H9 (cell line): ENCODE data around the gene VTI1B. TPM values are rescaled to one million over a fixed set of nuclear protein-coding genes. Genes with fewer than 3 reads are reported as not detected.
"Not testable (repeated sequence)": the region's sequence is repeated elsewhere in the genome, so short reads cannot be mapped to it uniquely, and the experiment has no call there.

Experiments
- DNase-seq: peaks from one replicate; pipeline ENCODE4 v3.0.0-alpha.2; 2017
- H2AFZ ChIP-seq: one replicate; pipeline ENCODE4 v1.6.1; 2013; ENCODE audit warnings: mild to moderate bottlenecking, low read length, control low read depth, moderate library complexity
- H2AK5ac ChIP-seq: 2 replicates; pipeline ENCODE4 v1.6.1; 2013; ENCODE audit warnings: low read length, control low read depth, mixed read lengths; ENCODE audit not compliant: insufficient read length
- H2BK120ac ChIP-seq: one replicate; pipeline ENCODE4 v1.6.1; 2013; ENCODE audit warnings: low read depth, mild to moderate bottlenecking, low read length, control low read depth, inconsistent platforms; ENCODE audit not compliant: poor library complexity, severe bottlenecking
- H2BK12ac ChIP-seq: 2 replicates; pipeline ENCODE4 v1.6.1; 2013; ENCODE audit warnings: low read length, control low read depth, mixed read lengths, low read depth; ENCODE audit not compliant: insufficient read length
- H2BK15ac ChIP-seq: 2 replicates; pipeline ENCODE4 v1.6.1; 2013; ENCODE audit warnings: low read depth, low read length, control low read depth
- H2BK20ac ChIP-seq: one replicate; pipeline ENCODE4 v1.6.1; 2013; ENCODE audit warnings: low read depth, mild to moderate bottlenecking, low read length, control low read depth, inconsistent platforms; ENCODE audit not compliant: poor library complexity, severe bottlenecking
- H2BK5ac ChIP-seq: 2 replicates; pipeline ENCODE4 v1.6.1; 2013; ENCODE audit warnings: low read length, control low read depth, mixed read lengths; ENCODE audit not compliant: insufficient read length
- H3K14ac ChIP-seq: 2 replicates; pipeline ENCODE4 v1.6.1; 2013; ENCODE audit warnings: low read length, control low read depth; ENCODE audit not compliant: insufficient read depth
- H3K18ac ChIP-seq: 2 replicates; pipeline ENCODE4 v1.6.1; 2013; ENCODE audit warnings: low read depth, mild to moderate bottlenecking, mixed read lengths, low read length, control low read depth; ENCODE audit not compliant: insufficient read length
- H3K23ac ChIP-seq: 2 replicates; pipeline ENCODE4 v1.6.1; 2013; ENCODE audit warnings: low read length, control low read depth, mixed read lengths, low read depth; ENCODE audit not compliant: insufficient read length
- H3K23me2 ChIP-seq: 2 replicates; pipeline ENCODE4 v1.6.1; 2013; ENCODE audit warnings: low read depth, mild to moderate bottlenecking, mixed read lengths, low read length, control low read depth; ENCODE audit not compliant: insufficient read length, poor library complexity, severe bottlenecking
- H3K27ac ChIP-seq: 2 replicates; pipeline ENCODE4 v1.5.1; 2013; ENCODE audit warnings: low read length, control low read depth, mixed read lengths, low read depth; ENCODE audit not compliant: insufficient read length
- H3K27me3 ChIP-seq: 2 replicates; pipeline ENCODE4 v1.6.1; 2013; ENCODE audit warnings: low read length, control low read depth, inconsistent platforms; ENCODE audit not compliant: insufficient read depth
- H3K4ac ChIP-seq: 2 replicates; pipeline ENCODE4 v1.6.1; 2013; ENCODE audit warnings: low read depth, mild to moderate bottlenecking, control low read depth, inconsistent platforms, low read length, moderate library complexity
- H3K4me1 ChIP-seq: 2 replicates; pipeline ENCODE4 v1.6.1; 2013; ENCODE audit warnings: low read length, control low read depth, inconsistent platforms; ENCODE audit not compliant: insufficient read depth
- H3K4me2 ChIP-seq: 2 replicates; pipeline ENCODE4 v1.6.1; 2013; ENCODE audit warnings: low read length, control low read depth, mixed read lengths; ENCODE audit not compliant: insufficient read length, insufficient read depth
- H3K56ac ChIP-seq: 2 replicates; pipeline ENCODE4 v1.6.1; 2013; ENCODE audit warnings: low read depth, mild to moderate bottlenecking, mixed read lengths, low read length, control low read depth; ENCODE audit not compliant: insufficient read length
- H3K79me1 ChIP-seq: 2 replicates; pipeline ENCODE4 v1.6.1; 2013; ENCODE audit warnings: low read depth, mild to moderate bottlenecking, moderate library complexity, low read length, control low read depth, inconsistent platforms; ENCODE audit not compliant: insufficient read depth, poor library complexity, severe bottlenecking
- H3K79me2 ChIP-seq: 2 replicates; pipeline ENCODE4 v1.6.1; 2013; ENCODE audit warnings: low read length, control low read depth, inconsistent platforms; ENCODE audit not compliant: insufficient read depth
- H3K9ac ChIP-seq: 2 replicates; pipeline ENCODE4 v1.6.1; 2013; ENCODE audit warnings: low read length, control low read depth, mixed read lengths; ENCODE audit not compliant: insufficient read length; ENCODE audit errors: extremely low read depth
- H3K9me3 ChIP-seq: one replicate; pipeline ENCODE4 v1.6.1; 2013; ENCODE audit warnings: low read depth, low read length, inconsistent platforms; ENCODE audit not compliant: control insufficient read depth
- H3T11ph ChIP-seq: one replicate; pipeline ENCODE4 v1.6.1; 2013; ENCODE audit warnings: mild to moderate bottlenecking, low read length, control low read depth, inconsistent platforms
- H4K20me1 ChIP-seq: one replicate; pipeline ENCODE4 v1.6.1; 2013; ENCODE audit not compliant: control insufficient read depth, insufficient read length, insufficient read depth
- H4K5ac ChIP-seq: 2 replicates; pipeline ENCODE4 v1.6.1; 2013; ENCODE audit warnings: low read depth, mild to moderate bottlenecking, mixed read lengths, low read length, control low read depth; ENCODE audit not compliant: insufficient read length
- H4K8ac ChIP-seq: replicated peaks from 2 replicates; pipeline ENCODE4 v1.6.1; 2013; ENCODE audit warnings: low read length, control low read depth, mixed read lengths, low read depth; ENCODE audit not compliant: insufficient read length
- H4K91ac ChIP-seq: 2 replicates; pipeline ENCODE4 v1.6.1; 2013; ENCODE audit warnings: low read depth, mild to moderate bottlenecking, moderate library complexity, mixed read lengths, low read length, control low read depth; ENCODE audit not compliant: insufficient read length
- H3K27ac Mint-ChIP-seq, 3 experiments: 2 replicates in 2 of 3; 3 replicates in 1 of 3; pipeline ENCODE4 v1.8.0; 2020 to 2021; ENCODE audit warnings: mixed read lengths in 3 of 3, mild to moderate bottlenecking in 1 of 3, moderate library complexity in 1 of 3
- H3K27me3 Mint-ChIP-seq: 2 replicates; pipeline ENCODE4 v1.8.0; 2021; ENCODE audit warnings: low read depth, mild to moderate bottlenecking, moderate library complexity, mixed read lengths
- H3K36me3 Mint-ChIP-seq, 3 experiments: 2 replicates in 2 of 3; 3 replicates in 1 of 3; pipeline ENCODE4 v1.8.0; 2020 to 2021; ENCODE audit warnings: low read depth in 3 of 3, mixed read lengths in 3 of 3; ENCODE audit not compliant: insufficient read depth in 1 of 3
- H3K4me1 Mint-ChIP-seq, 2 experiments: 2 replicates each; pipeline ENCODE4 v1.8.0; 2020; ENCODE audit warnings: mixed read lengths in 2 of 2
- H3K4me3 Mint-ChIP-seq, 2 experiments: 2 replicates in 1 of 2; 3 replicates in 1 of 2; pipeline ENCODE4 v1.8.0; 2020 to 2021; ENCODE audit warnings: mild to moderate bottlenecking in 2 of 2, mixed read lengths in 2 of 2, moderate library complexity in 1 of 2
- H3K9me3 Mint-ChIP-seq, 2 experiments: 2 replicates in 1 of 2; 3 replicates in 1 of 2; pipeline ENCODE4 v1.8.0; 2020; ENCODE audit warnings: mild to moderate bottlenecking in 2 of 2, mixed read lengths in 2 of 2, moderate library complexity in 1 of 2
- WGBS: extraction: QIAGEN DNeasy Blood & Tissue Kit; methylation state at CpG from one replicate; pipeline ENCODE4 v1.1.7; 2013; ENCODE audit warnings: missing lambda C conversion rate, low lambda C conversion rate, mixed read lengths; ENCODE audit not compliant: insufficient read length; ENCODE audit errors: extremely low coverage; 5-methylcytosine and 5-hydroxymethylcytosine counted together
- total RNA-seq: library from RNA; stranded (reverse); gene quantifications from 2 replicates; pipeline ENCODE4 v1.2.1, GENCODE V29; 2021
- TF ChIP-seq, protein P1 (sequence below): fragments of 200-600 bp; sonication (generic); conservative IDR thresholded peaks from 3 replicates; pipeline ENCODE4 v1.8.0; 2021; ENCODE audit warnings: antibody characterized with exemption, mild to moderate bottlenecking

VTI1B gene
- total RNA-seq, 1 experiment from 2014 or later, result 118 TPM

- H3K9me3 ChIP-seq, result no peaks in the 10 kb centered on the region
- Mint-ChIP-seq H3K27ac (no peak overlapping the region), H3K4me1 (peaks cover 8 to 11% of the 10 kb centered on the region in 2 experiments; a peak in 3 of 4 replicates), H3K9me3 (no peaks in the 10 kb centered on the region), H3K27me3 (peaks cover 14% of the 10 kb centered on the region), H3K4me3 (no peak overlapping the region), H3K36me3 (no peaks in the 10 kb centered on the region)
- no peak overlapping the region for H2BK15ac ChIP-seq
- no peaks in the 10 kb centered on the region for H3K79me1 ChIP-seq
- WGBS, result no CpG with 5 or more reads among the region's 2 CpGs
- no peak overlapping the region for H3K56ac ChIP-seq
- no peaks in the 10 kb centered on the region for H3K27me3 ChIP-seq
- no peak overlapping the region for H3K4ac ChIP-seq
- H2BK120ac ChIP-seq, result no peak overlapping the region
- no peak overlapping the region for H2BK12ac ChIP-seq
- DNase-seq, result no peak
- no peak overlapping the region for H3K23ac ChIP-seq
- no peak overlapping the region for H4K8ac ChIP-seq
- H3K79me2 ChIP-seq, result no peaks in the 10 kb centered on the region
- no peaks in the 10 kb centered on the region for H3K23me2 ChIP-seq
- H2AK5ac ChIP-seq, result no peak overlapping the region
- no peak overlapping the region for H3K14ac ChIP-seq
- no peak overlapping the region for H3T11ph ChIP-seq
- no peak overlapping the region for H3K4me2 ChIP-seq
- H4K5ac ChIP-seq, result no peak overlapping the region
- no peaks in the 10 kb centered on the region for H3K4me1 ChIP-seq
- H2AFZ ChIP-seq, result no peak overlapping the region
- no peak overlapping the region for H3K18ac ChIP-seq
- H2BK5ac ChIP-seq, result no peak overlapping the region
- no peak overlapping the region for H3K9ac ChIP-seq
- TF ChIP-seq, protein P1, sequence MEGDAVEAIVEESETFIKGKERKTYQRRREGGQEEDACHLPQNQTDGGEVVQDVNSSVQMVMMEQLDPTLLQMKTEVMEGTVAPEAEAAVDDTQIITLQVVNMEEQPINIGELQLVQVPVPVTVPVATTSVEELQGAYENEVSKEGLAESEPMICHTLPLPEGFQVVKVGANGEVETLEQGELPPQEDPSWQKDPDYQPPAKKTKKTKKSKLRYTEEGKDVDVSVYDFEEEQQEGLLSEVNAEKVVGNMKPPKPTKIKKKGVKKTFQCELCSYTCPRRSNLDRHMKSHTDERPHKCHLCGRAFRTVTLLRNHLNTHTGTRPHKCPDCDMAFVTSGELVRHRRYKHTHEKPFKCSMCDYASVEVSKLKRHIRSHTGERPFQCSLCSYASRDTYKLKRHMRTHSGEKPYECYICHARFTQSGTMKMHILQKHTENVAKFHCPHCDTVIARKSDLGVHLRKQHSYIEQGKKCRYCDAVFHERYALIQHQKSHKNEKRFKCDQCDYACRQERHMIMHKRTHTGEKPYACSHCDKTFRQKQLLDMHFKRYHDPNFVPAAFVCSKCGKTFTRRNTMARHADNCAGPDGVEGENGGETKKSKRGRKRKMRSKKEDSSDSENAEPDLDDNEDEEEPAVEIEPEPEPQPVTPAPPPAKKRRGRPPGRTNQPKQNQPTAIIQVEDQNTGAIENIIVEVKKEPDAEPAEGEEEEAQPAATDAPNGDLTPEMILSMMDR, result no peak
- no peak overlapping the region for H2BK20ac ChIP-seq
- no peaks in the 10 kb centered on the region for H4K20me1 ChIP-seq
- no peak overlapping the region for H4K91ac ChIP-seq
- no peak overlapping the region for H3K27ac ChIP-seq
These were observed 45.4 kb upstream of the VTI1B start for GRCh38 chr14:67719866-67720265.

GRCh38 chr14:67719385-67719784 lies 45.0 kb upstream of the VTI1B start:
- H3K9me3 ChIP-seq, H3K27me3 ChIP-seq, H3K56ac ChIP-seq, H3K4ac ChIP-seq, H3K4me1 ChIP-seq, H4K8ac ChIP-seq, H2BK15ac ChIP-seq, H3K9ac ChIP-seq, H2BK120ac ChIP-seq, H4K20me1 ChIP-seq, H3K27ac Mint-ChIP-seq, H3K23me2 ChIP-seq, H3K36me3 Mint-ChIP-seq, H3K79me2 ChIP-seq, H2AK5ac ChIP-seq, H3K23ac ChIP-seq, H2BK12ac ChIP-seq, DNase-seq, H3K4me3 Mint-ChIP-seq, H3K79me1 ChIP-seq, H3K27ac ChIP-seq, H3K9me3 Mint-ChIP-seq, H3K18ac ChIP-seq, H3K4me2 ChIP-seq, H4K91ac ChIP-seq, H3K14ac ChIP-seq, H2BK5ac ChIP-seq, H4K5ac ChIP-seq, H2BK20ac ChIP-seq, H3T11ph ChIP-seq, H2AFZ ChIP-seq: not testable (repeated sequence)
- Mint-ChIP-seq H3K4me1 (peaks cover 8 to 11% of the 10 kb centered on the region in 2 experiments; a peak in 3 of 4 replicates), H3K27me3 (peaks cover 13% of the 10 kb centered on the region)
- no CpG with 5 or more reads among the region's 3 CpGs for WGBS
